ENCODE measurements around the gene MED12.
A peak's percentile ranks its signal among the peaks of the same experiment; 100 is the strongest.

MED12 gene

GRCh38 chrX:71102292-71102691 lies 16.1 kb upstream of the MED12 start:
- peaks cover 0 to 17% of the 10 kb centered on the region in 2 experiments; a peak in 1 of 3 replicates for H3K36me3 ChIP-seq (ENCODE audit: control insufficient read depth in 2 of 2, insufficient read depth in 1 of 2, low read length in 2 of 2)
- no peaks in the 10 kb centered on the region for H3K9me3 ChIP-seq (ENCODE audit: control insufficient read depth, insufficient read depth, low read depth, low read length)
- CTCF ChIA-PET, result interaction anchor here (0.5 to 1.9 kb wide), 2 partner anchors 27 to 333 kb away, joined by 3 to 8 read pairs; no protein-coding TSS in a partner anchor
- POLR2A ChIA-PET, result interaction anchor here (0.8 to 2.9 kb wide), 3 partner anchors 16 to 264 kb away, joined by 3 to 16 read pairs (median 5); partner anchors contain the start of genes MED12 and TAF1
- H3K4me1 ChIP-seq (ENCODE audit: control insufficient read depth, insufficient read depth, low read length), result peaks cover 3% of the 10 kb centered on the region; the same call in 1 of the 2 replicates
- H3K27ac ChIP-seq (ENCODE audit: extremely low read depth, low read depth, low read length), result 0 out of 2 replicates have a peak overlapping the region, but pooled peaks have one; percentile 32
- no peak overlapping the region for H3K4me3 ChIP-seq (ENCODE audit: low read depth, low read length)
- TF ChIP-seq ZNF292 (tag by site-specific recombination; IDR thresholded peaks at IDR 0.05; ENCODE audit: borderline replicate concordance, low read depth), result no peak
- no peak for TF ChIP-seq WT1 (tag by site-specific recombination; IDR thresholded peaks at IDR 0.05)
- TF ChIP-seq ZNF585B (tag by site-specific recombination; IDR thresholded peaks at IDR 0.05), result no peak
- TF ChIP-seq ZNF18 (tag by site-specific recombination; IDR thresholded peaks at IDR 0.05), result no peak

- CTCF ChIA-PET, result interaction anchor here (0.6 to 1.9 kb wide), 2 partner anchors 26 to 1676 kb away, joined by 4 to 8 read pairs; no protein-coding TSS in a partner anchor
- no peak for TF ChIP-seq ZNF658 (tag by site-specific recombination; IDR thresholded peaks at IDR 0.05)
- no peak for TF ChIP-seq ZNF549 (tag by site-specific recombination; IDR thresholded peaks at IDR 0.05)
- TF ChIP-seq MZF1 (tag by site-specific recombination; IDR thresholded peaks at IDR 0.05; ENCODE audit: borderline replicate concordance), result no peak
- TF ChIP-seq ZNF169 (tag by site-specific recombination; IDR thresholded peaks at IDR 0.05), result no peak
- TF ChIP-seq ZNF280C (tag by site-specific recombination; IDR thresholded peaks at IDR 0.05), result no peak
- no peak for TF ChIP-seq ZNF660 (tag by site-specific recombination; IDR thresholded peaks at IDR 0.05)
- no peak for TF ChIP-seq ZNF114 (tag by site-specific recombination; IDR thresholded peaks at IDR 0.05)
- TF ChIP-seq REST (tag by site-specific recombination; IDR thresholded peaks at IDR 0.05), result no peak
- no peak for TF ChIP-seq ZSCAN23 (tag by site-specific recombination; IDR thresholded peaks at IDR 0.05)
- no peak for TF ChIP-seq TSHZ1 (tag by site-specific recombination; IDR thresholded peaks at IDR 0.05; ENCODE audit: borderline replicate concordance)
- no peak for TF ChIP-seq ZBTB20 (tag by site-specific recombination; IDR thresholded peaks at IDR 0.05)
- TF ChIP-seq ZNF202 (tag by site-specific recombination; IDR thresholded peaks at IDR 0.05; ENCODE audit: borderline replicate concordance), result no peak
- no peak for TF ChIP-seq ZNF623 (tag by site-specific recombination; IDR thresholded peaks at IDR 0.05)
Observed at GRCh38 chrX:71103110-71103983, 15.0 kb upstream of the MED12 start.

More at GRCh38 chrX:71103110-71103983, 15.0 kb upstream of the MED12 start:
- H3K4me3 ChIP-seq (ENCODE audit: low read depth, low read length), result no peak overlapping the region
- POLR2A ChIA-PET, result interaction anchor here (0.7 to 2.9 kb wide), 4 partner anchors 15 to 263 kb away, joined by 3 to 16 read pairs (median 4); partner anchors contain the start of genes MED12 and TAF1
- H3K9me3 ChIP-seq (ENCODE audit: control insufficient read depth, insufficient read depth, low read depth, low read length), result no peaks in the 10 kb centered on the region
- peak overlapping the region; percentile 32 for H3K27ac ChIP-seq (ENCODE audit: extremely low read depth, low read depth, low read length)
- peaks cover 0 to 17% of the 10 kb centered on the region in 2 experiments; a peak in 1 of 3 replicates for H3K36me3 ChIP-seq (ENCODE audit: control insufficient read depth in 2 of 2, insufficient read depth in 1 of 2, low read length in 2 of 2)
- H3K4me1 ChIP-seq (ENCODE audit: control insufficient read depth, insufficient read depth, low read length), result 0 out of 2 replicates have a peak, but pooled peaks cover 3% of the 10 kb centered on the region
